ENCODE data around the gene STARD10. TPM values are rescaled to one million over a fixed set of nuclear protein-coding genes. Genes with fewer than 3 reads are reported as not detected.

The STARD10 gene
- total and polyA plus RNA-seq, 9 of the 15 experiments (the other 6 are each of a cell fraction or from before 2014, with no cell fraction given): 0.15 to 52.9 (median 32.3) TPM

- TF ChIP-seq CHCHD3 (CRISPR knock-in tag; IDR thresholded peaks at IDR 0.05): no peak
- TF ChIP-seq THRAP3 (IDR thresholded peaks at IDR 0.05; ENCODE audit: borderline replicate concordance): no peak
- no peak for TF ChIP-seq TCF3 (CRISPR knock-in tag; IDR thresholded peaks at IDR 0.05)
- TF ChIP-seq ZNF507 (tag; conservative IDR thresholded peaks at IDR 0.05): no peak
- TF ChIP-seq SMAD3 (CRISPR knock-in tag; conservative IDR thresholded peaks at IDR 0.05): no peak
- TF ChIP-seq NR2C2 (CRISPR knock-in tag; IDR thresholded peaks at IDR 0.05): no peak
- TF ChIP-seq NR2C2 (tag; IDR thresholded peaks at IDR 0.05): no peak
- TF ChIP-seq, protein P1, sequence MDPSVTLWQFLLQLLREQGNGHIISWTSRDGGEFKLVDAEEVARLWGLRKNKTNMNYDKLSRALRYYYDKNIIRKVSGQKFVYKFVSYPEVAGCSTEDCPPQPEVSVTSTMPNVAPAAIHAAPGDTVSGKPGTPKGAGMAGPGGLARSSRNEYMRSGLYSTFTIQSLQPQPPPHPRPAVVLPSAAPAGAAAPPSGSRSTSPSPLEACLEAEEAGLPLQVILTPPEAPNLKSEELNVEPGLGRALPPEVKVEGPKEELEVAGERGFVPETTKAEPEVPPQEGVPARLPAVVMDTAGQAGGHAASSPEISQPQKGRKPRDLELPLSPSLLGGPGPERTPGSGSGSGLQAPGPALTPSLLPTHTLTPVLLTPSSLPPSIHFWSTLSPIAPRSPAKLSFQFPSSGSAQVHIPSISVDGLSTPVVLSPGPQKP (CRISPR knock-in tag; IDR thresholded peaks at IDR 0.05): no peak
- TF ChIP-seq KHSRP (IDR thresholded peaks at IDR 0.05): no peak
- TF ChIP-seq CBX8 (IDR thresholded peaks at IDR 0.05; ENCODE audit: borderline replicate concordance, extremely low read depth, low read depth, low read length, poor library complexity, severe bottlenecking): no peak
- no peak for TF ChIP-seq ZNF717 (CRISPR knock-in tag; IDR thresholded peaks at IDR 0.05)
- TF ChIP-seq PURB (CRISPR knock-in tag; IDR thresholded peaks at IDR 0.05; ENCODE audit: low read depth): no peak
- TF ChIP-seq KLF10 (CRISPR knock-in tag; IDR thresholded peaks at IDR 0.05): no peak
- TF ChIP-seq NFATC3 (IDR thresholded peaks at IDR 0.05): no peak
These were observed 48.3 kb upstream of the STARD10 start (continued) for GRCh38 chr11:72842126-72842525.

Data from K562 (cell line).